Ovary (tissue), 9 donors: ENCODE results near the gene NT5DC4. TPM values are rescaled to one million over a fixed set of nuclear protein-coding genes. Genes with fewer than 3 reads are reported as not detected.

Experiments used
- DNase-seq, 5 donors: peaks; one replicate each; pipeline ENCODE4 v3.0.0-alpha.2; 2019 to 2020
- H3K27ac ChIP-seq, 2 donors: fragments of 200-600 bp; one replicate each; pipeline versions ENCODE4 v1.5.1 to v1.8.0; 2019 to 2022
- H3K27me3 ChIP-seq: fragments of 200-600 bp; one replicate; pipeline ENCODE4 v1.8.0; 2022
- H3K36me3 ChIP-seq: fragments of 200-600 bp; sonication (generic); one replicate; pipeline ENCODE4 v1.5.1; 2019
- H3K4me1 ChIP-seq: one replicate; pipeline ENCODE4 v1.8.1; 2013; ENCODE audit warnings: mild to moderate bottlenecking, moderate library complexity; ENCODE audit not compliant: insufficient read depth
- H3K4me3 ChIP-seq: fragments of 200-600 bp; sonication (generic); one replicate; pipeline ENCODE4 v1.5.1; 2017
- H3K9me3 ChIP-seq, 2 donors: fragments of 200-600 bp in 1 of 2; sonication (generic) in 1 of 2; one replicate each; pipeline versions ENCODE4 v1.5.1 to v1.8.1; 2013 to 2019; ENCODE audit warnings: mild to moderate bottlenecking in 1 of 2, moderate library complexity in 1 of 2
- EP300 ChIP-seq: sonication (generic); formaldehyde crosslinking; IDR thresholded peaks from one replicate; pipeline ENCODE4 v1.6.1; 2017; ENCODE audit warnings: antibody characterized with exemption
- POLR2A ChIP-seq: fragments of 450-650 bp; IDR thresholded peaks from one replicate; pipeline ENCODE4 v1.6.1; 2017; ENCODE audit warnings: antibody characterized with exemption, mild to moderate bottlenecking, moderate library complexity
- WGBS, 3 donors: extraction: QIAGEN DNeasy Blood & Tissue Kit in 1 of 3; methylation state at CpG; one replicate each; pipeline versions ENCODE4 v1.1.5 to v1.1.7; 2013 to 2017; 5-methylcytosine and 5-hydroxymethylcytosine counted together
- intact Hi-C, 4 donors: fragments of 100-400 bp; cut with DNase I; formaldehyde crosslinking; loops; one replicate each; pipeline versions ENCODE4 v1.11.0 to v1.15.1; 2022 to 2023
- polyA plus RNA-seq, 2 donors: library from polyadenylated mRNA; stranded (reverse); fragments of 200-250 nt in 1 of 2; fragments of 350-450 nt in 1 of 2; fragmentation: Illumina TruSeq in 1 of 2; extraction: RNeasy Lipid Tissue Mini Kit (QIAGEN cat#74804) in 1 of 2; gene quantifications; one replicate each; pipeline ENCODE4 v1.2.3, GENCODE V29; 2013 to 2014
- total RNA-seq, 7 donors: library from RNA; depleted of rRNA in 2 of 7; stranded (reverse); fragments of >200 nt in 2 of 7; fragmentation: NEBNext Ultra II Directional in 3 of 7; extraction: Animal tissue kit (Norgen Biotek cat#: 25700) in 3 of 7; gene quantifications; one replicate each; pipeline versions ENCODE4 v1.1.0 to v1.2.4, GENCODE V29; 2016 to 2023
- TF ChIP-seq, protein P1 (sequence below), 3 donors: fragments of 450-650 bp in 2 of 3; fragments of 200-600 bp in 1 of 3; IDR thresholded peaks; one replicate each; pipeline versions ENCODE4 v1.5.1 to v1.8.0; 2016 to 2022; ENCODE audit warnings: antibody characterized with exemption in 3 of 3, mild to moderate bottlenecking in 1 of 3
- donor health status: DM: no; HTN: no; CAD: no; lungs with moderate emphysema.
- donor health status: DM: no; HTN: no; CAD: no.
- donor health status: Bipolar disorder and iron deficiency.
- donor health status: DM: yes; HTN: yes; CAD: no.
- donor health status: DM: no; HTN: no; CAD: no.
- donor health status: DM: yes; HTN: yes; CAD: no.

NT5DC4 gene
- total and polyA plus RNA-seq, 9 donors: not detected

DNA sequence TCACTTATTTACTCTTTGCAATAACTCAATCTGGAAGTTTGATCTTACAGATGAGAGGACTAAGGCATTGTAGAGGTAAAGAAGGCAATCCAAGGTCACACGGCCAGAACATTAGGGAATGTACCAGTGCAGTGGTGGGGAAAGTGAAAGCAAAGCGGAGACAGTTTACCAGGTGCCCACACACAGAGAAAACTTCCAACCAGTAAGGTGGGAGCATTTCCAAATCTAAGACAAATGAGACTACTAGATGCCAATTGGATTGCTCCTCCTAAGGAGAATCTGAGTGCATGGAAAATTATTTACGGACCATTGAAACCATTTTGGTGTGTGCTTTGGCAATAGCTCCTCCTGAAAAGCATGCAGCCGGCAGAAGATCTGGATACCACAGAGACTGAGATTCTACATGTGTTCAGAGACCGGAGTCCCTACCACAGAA, 40.1 kb upstream of the NT5DC4 start:
- WGBS, 3 donors: 73 to 80% (median 79%) methylated on average over 5 of the region's 5 CpGs
- no peak for DNase-seq
- no peak overlapping the region for H3K27ac ChIP-seq

DNA sequence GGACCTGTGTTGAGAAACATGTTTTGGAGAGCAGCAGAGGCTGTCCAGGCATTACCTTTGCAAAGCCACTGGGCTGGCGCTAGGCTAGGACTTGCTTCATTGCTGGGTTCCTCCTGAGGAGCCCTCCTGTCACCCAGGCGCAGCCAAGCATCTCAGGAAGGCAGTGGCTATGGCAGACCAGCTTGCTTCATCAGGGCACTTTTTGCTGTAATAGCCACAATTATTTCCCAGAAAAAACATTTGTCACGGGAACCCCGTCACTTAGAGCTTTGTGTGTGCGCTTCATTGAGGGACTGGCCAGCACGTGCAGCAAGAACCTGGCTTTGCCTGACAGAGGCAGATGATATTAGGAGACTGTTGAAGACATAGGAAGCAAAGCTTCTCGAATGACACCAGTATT, 38.7 kb upstream of the NT5DC4 start:
- Histone ChIP-seq H3K36me3 (no peaks in the 10 kb centered on the region), H3K27me3 (no peaks in the 10 kb centered on the region), H3K4me3 (no peak overlapping the region), H3K4me1 (no peaks in the 10 kb centered on the region), H3K9me3 (no peaks in the 10 kb centered on the region), H3K27ac (no peak overlapping the region)
- 81 to 82% (median 82%) methylated on average over 7 of the region's 7 CpGs for WGBS, 3 donors
- intact Hi-C loops: no loop called here
- DNase-seq: no peak
- TF ChIP-seq EP300 (no peak), POLR2A (no peak)
- TF ChIP-seq, protein P1, sequence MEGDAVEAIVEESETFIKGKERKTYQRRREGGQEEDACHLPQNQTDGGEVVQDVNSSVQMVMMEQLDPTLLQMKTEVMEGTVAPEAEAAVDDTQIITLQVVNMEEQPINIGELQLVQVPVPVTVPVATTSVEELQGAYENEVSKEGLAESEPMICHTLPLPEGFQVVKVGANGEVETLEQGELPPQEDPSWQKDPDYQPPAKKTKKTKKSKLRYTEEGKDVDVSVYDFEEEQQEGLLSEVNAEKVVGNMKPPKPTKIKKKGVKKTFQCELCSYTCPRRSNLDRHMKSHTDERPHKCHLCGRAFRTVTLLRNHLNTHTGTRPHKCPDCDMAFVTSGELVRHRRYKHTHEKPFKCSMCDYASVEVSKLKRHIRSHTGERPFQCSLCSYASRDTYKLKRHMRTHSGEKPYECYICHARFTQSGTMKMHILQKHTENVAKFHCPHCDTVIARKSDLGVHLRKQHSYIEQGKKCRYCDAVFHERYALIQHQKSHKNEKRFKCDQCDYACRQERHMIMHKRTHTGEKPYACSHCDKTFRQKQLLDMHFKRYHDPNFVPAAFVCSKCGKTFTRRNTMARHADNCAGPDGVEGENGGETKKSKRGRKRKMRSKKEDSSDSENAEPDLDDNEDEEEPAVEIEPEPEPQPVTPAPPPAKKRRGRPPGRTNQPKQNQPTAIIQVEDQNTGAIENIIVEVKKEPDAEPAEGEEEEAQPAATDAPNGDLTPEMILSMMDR (IDR thresholded peaks at IDR 0.05): no peak

More for the DNA sequence above, 40.1 kb upstream of the NT5DC4 start:
- Histone ChIP-seq H3K9me3 (no peaks in the 10 kb centered on the region), H3K4me3 (no peak overlapping the region), H3K4me1 (no peaks in the 10 kb centered on the region), H3K27me3 (no peaks in the 10 kb centered on the region), H3K36me3 (no peaks in the 10 kb centered on the region)
- no peak for TF ChIP-seq POLR2A
- TF ChIP-seq EP300: no peak
- TF ChIP-seq, protein P1 (IDR thresholded peaks at IDR 0.05): no peak
- intact Hi-C loops: no loop called here

GRCh38 chr2:112683550-112684414, 37.0 kb upstream of the NT5DC4 start:
- Histone ChIP-seq H3K9me3 (no peaks in the 10 kb centered on the region), H3K4me3 (no peak overlapping the region), H3K27ac (no peak overlapping the region), H3K4me1 (no peaks in the 10 kb centered on the region), H3K27me3 (no peaks in the 10 kb centered on the region), H3K36me3 (no peaks in the 10 kb centered on the region)
- 66 to 72% (median 69%) methylated on average over 12 of the region's 12 CpGs for WGBS, 3 donors
- intact Hi-C loops: no loop called here
- no peak for TF ChIP-seq POLR2A
- no peak for TF ChIP-seq EP300
- TF ChIP-seq, protein P1 (IDR thresholded peaks at IDR 0.05): no peak
- no peak for DNase-seq

- H3K27ac ChIP-seq: no peak overlapping the region
- no peak overlapping the region for H3K4me3 ChIP-seq
- H3K27me3 ChIP-seq: no peaks in the 10 kb centered on the region
- intact Hi-C loops: no loop called here
- TF ChIP-seq, protein P1 (IDR thresholded peaks at IDR 0.05): no peak
- TF ChIP-seq POLR2A (no peak), EP300 (no peak)
- no peaks in the 10 kb centered on the region for H3K36me3 ChIP-seq
- H3K9me3 ChIP-seq: no peaks in the 10 kb centered on the region
- no peaks in the 10 kb centered on the region for H3K4me1 ChIP-seq
- no peak for DNase-seq
- WGBS, 3 donors: 46 to 54% (median 52%) methylated on average over 3 of the region's 3 CpGs
Measured at GRCh38 chr2:112684415-112684775, 36.4 kb upstream of the NT5DC4 start.
